Natural killer cell treated with Interleukin-12 subunit alpha and Interleukin-12 subunit beta and Interleukin-15 and Interleukin-18, amount 100 ng/mL, for 72 hours (primary cell): ENCODE results near the gene WNT7A. TPM values are rescaled to one million over a fixed set of nuclear protein-coding genes. Genes with fewer than 3 reads are reported as not detected.

Source experiments
- ATAC-seq, 2 donors: fragments of 150-1000 bp; cut with Tn5 transposase in 1 of 2; sonication (Bioruptor Pico), chemical (Tn5 transposase) in 1 of 2; 2 replicates each; pipeline ENCODE4 v1.10.0; 2021
- DNase-seq: peaks from one replicate; pipeline ENCODE4 v3.0.0; 2022; ENCODE audit warnings: low spot score
- H3K27ac Mint-ChIP-seq, 2 donors: 1 replicate in 1 of 2; 2 replicates in 1 of 2; pipeline ENCODE4 v1.8.0; 2022; ENCODE audit warnings: mixed read lengths in 2 of 2, mild to moderate bottlenecking in 1 of 2, moderate library complexity in 1 of 2
- H3K27me3 Mint-ChIP-seq, 2 donors: 1 replicate in 1 of 2; 2 replicates in 1 of 2; pipeline ENCODE4 v1.8.0; 2022; ENCODE audit warnings: mixed read lengths in 2 of 2
- H3K36me3 Mint-ChIP-seq: one replicate; pipeline ENCODE4 v1.8.0; 2022; ENCODE audit warnings: mixed read lengths
- H3K4me1 Mint-ChIP-seq, 2 donors: 1 replicate in 1 of 2; 2 replicates in 1 of 2; pipeline ENCODE4 v1.8.0; 2022; ENCODE audit warnings: low read depth in 2 of 2, mixed read lengths in 2 of 2, mild to moderate bottlenecking in 1 of 2
- H3K4me3 Mint-ChIP-seq: one replicate; pipeline ENCODE4 v1.8.0; 2022; ENCODE audit warnings: mixed read lengths
- H3K9me3 Mint-ChIP-seq: 2 replicates; pipeline ENCODE4 v1.8.0; 2022; ENCODE audit warnings: mixed read lengths
- total RNA-seq, 2 donors: library from RNA; stranded (reverse); gene quantifications; one replicate each; pipeline ENCODE4 v1.2.3, GENCODE V29; 2022

The WNT7A gene
- total RNA-seq, 2 donors from 2014 or later = not detected

DNA sequence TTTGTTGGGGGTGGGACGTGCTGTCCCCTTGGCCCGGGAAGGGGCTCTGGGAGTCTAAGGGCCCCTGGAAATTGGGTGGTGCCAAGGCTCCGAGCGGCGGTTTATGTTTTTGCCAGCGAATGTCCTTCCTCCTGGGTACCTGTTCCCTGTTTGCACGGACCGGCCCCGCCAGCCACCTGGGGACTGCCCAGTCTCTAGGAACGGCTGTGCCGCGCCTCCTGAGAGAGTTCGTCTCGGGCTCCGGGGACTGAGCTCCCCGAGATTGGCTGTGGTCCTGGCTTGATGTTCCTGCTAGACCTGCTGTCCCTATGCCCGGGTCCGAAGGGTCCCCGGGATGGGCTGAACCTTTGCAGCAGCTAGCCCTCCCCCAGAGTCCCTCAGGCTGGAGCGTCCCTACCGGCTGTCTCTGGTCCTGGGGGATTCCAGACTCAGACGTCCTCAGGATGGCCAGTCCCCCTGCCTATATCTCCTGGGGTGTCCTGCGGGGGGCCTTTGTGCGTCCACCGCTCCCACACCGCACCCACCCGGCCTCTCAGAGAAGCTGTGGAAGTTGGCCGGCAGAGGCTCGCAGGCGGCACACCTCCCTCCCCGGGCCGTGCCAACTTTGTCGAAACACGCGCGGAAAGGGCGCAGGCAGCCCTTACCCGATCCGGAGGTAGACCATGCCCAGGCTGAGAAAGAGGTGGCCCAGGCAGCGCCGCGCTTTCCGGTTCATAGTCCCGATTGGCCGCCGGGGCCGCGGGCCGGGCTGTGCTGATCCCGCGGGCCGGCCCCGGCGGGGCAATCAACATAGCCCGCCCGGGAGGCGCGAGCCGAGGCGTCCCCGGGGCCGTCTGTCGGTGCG lies 547 bp downstream of the WNT7A start:
- peaks cover 49 to 65% of the 10 kb centered on the region in 2 donors for H3K27me3 Mint-ChIP-seq
- ATAC-seq = peak; percentile 23 to 44

GRCh38 chr3:13878281-13879101 lies 1.4 kb downstream of the WNT7A start:
- Mint-ChIP-seq H3K9me3 (no peaks in the 10 kb centered on the region), H3K36me3 (no peaks in the 10 kb centered on the region), H3K4me1 (peaks cover 0 to 3% of the 10 kb centered on the region in 2 donors), H3K27ac (no peak overlapping the region), H3K4me3 (peak overlapping the region; percentile 59), H3K27me3 (peaks cover 45 to 65% of the 10 kb centered on the region in 2 donors)
- no peak for ATAC-seq
- DNase-seq = peak; percentile 39

More for the DNA sequence above, 547 bp downstream of the WNT7A start:
- H3K36me3 Mint-ChIP-seq = no peaks in the 10 kb centered on the region
- no peaks in the 10 kb centered on the region for H3K9me3 Mint-ChIP-seq
- H3K4me3 Mint-ChIP-seq = peak overlapping the region; percentile 59
- peaks cover 0 to 3% of the 10 kb centered on the region in 2 donors for H3K4me1 Mint-ChIP-seq
- H3K27ac Mint-ChIP-seq = no peak overlapping the region
- peak; percentile 61 for DNase-seq

- H3K4me1 Mint-ChIP-seq = peaks cover 0 to 3% of the 10 kb centered on the region in 2 donors
- no peak for ATAC-seq
- no peaks in the 10 kb centered on the region for H3K36me3 Mint-ChIP-seq
- DNase-seq = peak; percentile 31
- H3K9me3 Mint-ChIP-seq = no peaks in the 10 kb centered on the region
- peaks cover 46 to 63% of the 10 kb centered on the region in 2 donors for H3K27me3 Mint-ChIP-seq
- no peak overlapping the region for H3K27ac Mint-ChIP-seq
- H3K4me3 Mint-ChIP-seq = peak overlapping the region; percentile 59
Measured at GRCh38 chr3:13877911-13878280, 2.0 kb downstream of the WNT7A start.

GRCh38 chr3:13876451-13877100 lies 3.3 kb downstream of the WNT7A start:
- peak; percentile 15 for DNase-seq
- H3K36me3 Mint-ChIP-seq = no peaks in the 10 kb centered on the region
- peaks cover 0 to 3% of the 10 kb centered on the region in 2 donors for H3K4me1 Mint-ChIP-seq
- H3K9me3 Mint-ChIP-seq = no peaks in the 10 kb centered on the region
- no peak overlapping the region for H3K27ac Mint-ChIP-seq
- H3K4me3 Mint-ChIP-seq = no peak overlapping the region
- peaks cover 43 to 51% of the 10 kb centered on the region in 2 donors for H3K27me3 Mint-ChIP-seq
- no peak for ATAC-seq

GRCh38 chr3:13874891-13875290 lies 5.0 kb downstream of the WNT7A start:
- Mint-ChIP-seq H3K4me1 (peaks cover 0 to 3% of the 10 kb centered on the region in 2 donors), H3K4me3 (no peak overlapping the region), H3K36me3 (no peaks in the 10 kb centered on the region), H3K27ac (no peak overlapping the region), H3K9me3 (no peaks in the 10 kb centered on the region), H3K27me3 (peaks cover 38 to 44% of the 10 kb centered on the region in 2 donors)
- ATAC-seq = no peak
- no peak for DNase-seq

GRCh38 chr3:13873818-13874217 lies 6.1 kb downstream of the WNT7A start:
- Mint-ChIP-seq H3K27me3 (peaks cover 40 to 44% of the 10 kb centered on the region in 2 donors), H3K36me3 (no peaks in the 10 kb centered on the region), H3K27ac (no peak overlapping the region), H3K4me3 (no peak overlapping the region), H3K9me3 (no peaks in the 10 kb centered on the region), H3K4me1 (peaks cover 0 to 4% of the 10 kb centered on the region in 2 donors)
- no peak for ATAC-seq
- DNase-seq = peak; percentile 2

DNA sequence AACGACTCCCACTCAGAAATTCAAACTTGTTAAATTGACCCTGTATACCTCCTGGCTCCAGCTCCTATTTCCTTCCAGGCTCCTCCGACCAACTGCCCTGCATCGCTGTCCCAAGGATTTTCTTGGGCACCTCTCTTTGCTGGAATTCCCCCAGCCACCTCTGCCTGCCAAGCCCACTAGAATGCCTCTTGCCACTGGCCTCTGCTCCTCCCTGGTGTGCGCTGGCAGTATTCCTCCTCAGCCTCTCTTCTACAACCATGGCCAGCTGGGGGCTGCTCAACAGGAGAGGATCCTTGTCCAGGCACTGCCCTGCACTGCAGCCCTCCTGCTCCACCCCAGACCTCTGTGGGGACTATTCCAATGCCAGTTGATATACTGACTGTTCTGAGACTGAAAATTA lies 7.4 kb downstream of the WNT7A start:
- Mint-ChIP-seq H3K36me3 (no peaks in the 10 kb centered on the region), H3K4me3 (no peak overlapping the region), H3K27me3 (peaks cover 41 to 42% of the 10 kb centered on the region in 2 donors), H3K27ac (no peak overlapping the region), H3K9me3 (no peaks in the 10 kb centered on the region), H3K4me1 (peaks cover 0 to 5% of the 10 kb centered on the region in 2 donors)
- ATAC-seq = no peak
- no peak for DNase-seq

DNA sequence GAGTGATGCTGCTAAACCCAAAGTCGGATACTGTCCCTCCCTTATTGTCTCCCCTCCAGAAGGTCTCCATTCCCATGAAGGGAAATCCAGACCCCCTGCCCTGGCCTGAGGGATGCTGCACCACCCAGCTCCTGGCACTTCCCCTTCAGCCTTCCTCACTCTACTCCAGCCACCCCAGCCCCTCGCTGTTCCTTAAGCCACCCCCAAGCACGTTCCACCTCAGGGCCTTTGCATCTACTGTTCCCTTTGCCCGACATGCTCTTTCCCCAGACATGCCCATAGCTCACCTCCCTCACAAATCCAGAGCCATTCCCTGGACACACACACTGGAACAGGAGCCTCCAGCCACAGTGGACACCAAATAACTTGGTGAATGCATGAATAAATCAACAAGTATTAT lies 8.1 kb downstream of the WNT7A start:
- H3K9me3 Mint-ChIP-seq = no peaks in the 10 kb centered on the region
- H3K27ac Mint-ChIP-seq = no peak overlapping the region
- no peak overlapping the region for H3K4me3 Mint-ChIP-seq
- DNase-seq (no peak), ATAC-seq (peak in 1 of 2 donors; percentile 6)
- peaks cover 36 to 41% of the 10 kb centered on the region in 2 donors for H3K27me3 Mint-ChIP-seq
- H3K36me3 Mint-ChIP-seq = no peaks in the 10 kb centered on the region
- peaks cover under 1 to 5% of the 10 kb centered on the region in 2 donors for H3K4me1 Mint-ChIP-seq

GRCh38 chr3:13870902-13871301 lies 9.0 kb downstream of the WNT7A start:
- H3K27me3 Mint-ChIP-seq = peaks cover 36 to 40% of the 10 kb centered on the region in 2 donors
- ATAC-seq = no peak
- H3K9me3 Mint-ChIP-seq = no peaks in the 10 kb centered on the region
- no peak for DNase-seq
- H3K27ac Mint-ChIP-seq = no peak overlapping the region
- H3K36me3 Mint-ChIP-seq = no peaks in the 10 kb centered on the region
- peaks cover 8 to 12% of the 10 kb centered on the region in 2 donors for H3K4me1 Mint-ChIP-seq
- H3K4me3 Mint-ChIP-seq = no peak overlapping the region

GRCh38 chr3:13869761-13870343 lies 10.0 kb downstream of the WNT7A start:
- DNase-seq = no peak
- no peak for ATAC-seq
- Mint-ChIP-seq H3K4me3 (no peak overlapping the region), H3K9me3 (no peaks in the 10 kb centered on the region), H3K27ac (no peak overlapping the region), H3K4me1 (peaks cover 8 to 12% of the 10 kb centered on the region in 2 donors), H3K27me3 (peaks cover 33 to 35% of the 10 kb centered on the region in 2 donors), H3K36me3 (no peaks in the 10 kb centered on the region)

DNA sequence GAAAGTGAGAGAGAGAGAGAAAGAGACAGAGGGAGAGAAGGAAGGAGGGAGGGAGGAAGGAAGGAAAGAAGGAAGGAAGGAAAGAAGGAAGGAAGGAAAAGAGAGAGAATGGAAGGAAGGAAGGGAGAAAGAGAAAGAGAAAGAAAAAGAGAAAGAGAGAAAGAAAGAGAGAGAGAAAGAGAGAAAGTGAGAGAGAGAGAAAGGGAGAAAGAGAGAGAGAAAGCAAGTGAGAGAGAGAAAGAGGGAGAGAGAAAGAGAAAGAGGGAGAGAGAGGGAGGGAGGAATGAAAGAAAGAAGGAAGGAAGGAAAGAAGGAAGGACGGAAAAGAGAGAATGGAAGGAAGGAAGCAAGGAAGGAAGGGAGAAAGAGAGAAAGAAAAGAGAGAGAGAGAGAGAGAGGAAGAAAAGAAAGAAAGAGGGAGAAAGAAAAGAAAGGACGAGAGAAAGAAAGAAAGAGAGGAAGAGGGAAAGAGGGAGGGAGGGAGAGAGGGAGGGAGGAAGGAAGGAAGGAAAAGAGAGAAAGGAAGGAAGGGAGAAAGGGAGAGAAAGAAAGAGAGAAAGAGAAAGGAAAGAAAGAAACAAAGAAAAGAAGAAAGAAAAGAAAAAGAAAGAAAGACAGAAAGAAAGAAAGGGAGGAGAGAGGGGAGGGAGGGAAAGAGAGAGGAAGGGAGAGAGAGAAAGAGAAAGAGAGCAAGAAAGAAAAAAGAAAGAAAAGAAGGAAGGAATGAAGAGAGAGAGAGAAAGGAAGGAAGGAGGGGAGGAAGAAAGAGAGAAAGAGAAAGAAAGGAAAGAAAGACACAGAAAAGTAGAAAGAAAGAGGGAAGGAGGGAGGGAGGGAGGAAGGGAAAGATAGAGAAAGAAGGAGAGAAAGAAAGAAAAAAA lies 10.8 kb downstream of the WNT7A start:
- ATAC-seq = no peak
- peaks cover 8 to 12% of the 10 kb centered on the region in 2 donors for H3K4me1 Mint-ChIP-seq
- H3K27me3 Mint-ChIP-seq = peaks cover 31 to 36% of the 10 kb centered on the region in 2 donors

DNA sequence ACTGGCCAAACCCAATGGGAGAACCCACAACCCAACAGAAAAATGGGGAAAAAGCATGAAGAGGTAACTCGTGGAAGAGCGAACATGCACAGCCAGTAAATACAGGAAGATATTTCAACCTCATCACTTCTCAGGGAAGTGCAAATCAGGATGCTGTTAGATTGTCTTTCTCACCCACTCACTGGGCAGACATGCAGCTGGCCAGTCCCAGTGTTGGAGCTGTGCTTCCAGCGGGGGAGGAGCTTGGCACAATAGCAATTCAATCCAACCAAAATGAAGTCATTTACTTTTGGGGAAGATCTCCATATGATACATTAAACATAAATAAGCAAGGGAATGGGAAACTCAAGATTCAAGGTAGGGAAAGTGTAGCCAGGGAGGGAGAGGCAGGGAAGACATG lies 12.1 kb downstream of the WNT7A start:
- Mint-ChIP-seq H3K36me3 (no peaks in the 10 kb centered on the region), H3K4me3 (no peak overlapping the region), H3K27me3 (peaks cover 23 to 32% of the 10 kb centered on the region in 2 donors), H3K27ac (no peak overlapping the region), H3K4me1 (peaks cover 8 to 12% of the 10 kb centered on the region in 2 donors), H3K9me3 (no peaks in the 10 kb centered on the region)
- DNase-seq (no peak), ATAC-seq (no peak)

More for the DNA sequence above, 10.8 kb downstream of the WNT7A start:
- Mint-ChIP-seq H3K4me3 (no peak overlapping the region), H3K36me3 (no peaks in the 10 kb centered on the region), H3K9me3 (no peaks in the 10 kb centered on the region), H3K27ac (no peak overlapping the region)
- DNase-seq = no peak
